SU-DHL-6 (cell line): ENCODE measurements around the gene LYPD1.

Experiments
- H2AFZ ChIP-seq: fragments of 200-600 bp; sonication (generic); 2 replicates; pipeline ENCODE4 v1.6.1; 2014; ENCODE audit warnings: low read depth, mild to moderate bottlenecking, moderate library complexity, mixed read lengths, antibody characterized with exemption, low read length; ENCODE audit not compliant: severe bottlenecking
- H3F3A ChIP-seq: fragments of 200-600 bp; shearing (Covaris generic); 2 replicates; pipeline ENCODE4 v1.6.0; 2016; ENCODE audit warnings: antibody characterized with exemption, mild to moderate bottlenecking; ENCODE audit not compliant: insufficient read depth
- H3K27ac ChIP-seq: fragments of 200-600 bp; sonication (generic); 2 replicates; pipeline ENCODE4 v1.5.1; 2016; ENCODE audit warnings: low read depth, mild to moderate bottlenecking, low read length, moderate library complexity, mixed read lengths
- H3K27me3 ChIP-seq: fragments of 200-600 bp; sonication (generic), shearing (Covaris generic); 2 replicates; pipeline ENCODE4 v1.6.0; 2014; ENCODE audit warnings: mild to moderate bottlenecking, low read length
- H3K36me3 ChIP-seq: fragments of 200-600 bp; sonication (generic); 2 replicates; pipeline ENCODE4 v1.6.1; 2014; ENCODE audit warnings: mild to moderate bottlenecking, low read length, mixed read lengths
- H3K4me2 ChIP-seq: fragments of 300-600, 200-600 bp; shearing (Covaris generic), sonication (generic); 2 replicates; pipeline ENCODE4 v1.6.0; 2014; ENCODE audit warnings: low read length, low read depth, mild to moderate bottlenecking; ENCODE audit not compliant: poor library complexity, severe bottlenecking
- H3K4me3 ChIP-seq: fragments of 200-600 bp; sonication (generic); 2 replicates; pipeline ENCODE4 v1.5.1; 2014; ENCODE audit warnings: antibody characterized with exemption, low read length, mild to moderate bottlenecking, mixed read lengths; ENCODE audit not compliant: insufficient read depth, poor library complexity, severe bottlenecking
- H3K79me2 ChIP-seq: fragments of 200-600 bp; sonication (generic); 2 replicates; pipeline ENCODE4 v1.6.1; 2014; ENCODE audit warnings: mild to moderate bottlenecking, low read length, moderate library complexity; ENCODE audit not compliant: insufficient read depth
- H3K9ac ChIP-seq: fragments of 200-600 bp; sonication (generic); 2 replicates; pipeline ENCODE4 v1.7.0; 2014; ENCODE audit warnings: mild to moderate bottlenecking, low read length
- H3K9me2 ChIP-seq: fragments of 200-600 bp; sonication (generic); replicated peaks from 2 replicates; pipeline ENCODE4 v1.6.1; 2014; ENCODE audit warnings: low read length; ENCODE audit not compliant: insufficient read depth
- H3K9me3 ChIP-seq: fragments of 200-600 bp; sonication (generic); 2 replicates; pipeline ENCODE4 v1.6.1; 2014; ENCODE audit warnings: low read length, mixed read lengths; ENCODE audit not compliant: insufficient read depth
- H4K20me1 ChIP-seq: fragments of 200-600 bp; sonication (generic); 2 replicates; pipeline ENCODE4 v1.6.1; 2014; ENCODE audit warnings: low read depth, mild to moderate bottlenecking, antibody characterized with exemption, low read length, moderate library complexity, mixed read lengths
- CTCF ChIP-seq: fragments of 200-600 bp; sonication (generic); IDR thresholded peaks from one replicate; pipeline ENCODE4 v1.5.1; 2017; ENCODE audit warnings: antibody characterized with exemption, mild to moderate bottlenecking, low read length, moderate library complexity; ENCODE audit not compliant: insufficient read depth, poor library complexity, severe bottlenecking
- EZH2phosphoT487 ChIP-seq: fragments of 200-600 bp; sonication (generic), shearing (Covaris generic); conservative IDR thresholded peaks from 2 replicates; pipeline ENCODE4 v1.6.1; 2018; ENCODE audit warnings: mild to moderate bottlenecking, antibody characterized with exemption, low read length, moderate library complexity, mixed read lengths

LYPD1 gene

GRCh38 chr2:132656266-132656975 lies 13.6 kb downstream of the LYPD1 start:
- no peak overlapping the region for H3K27ac ChIP-seq
- H2AFZ ChIP-seq, result no peak overlapping the region
- no peak overlapping the region for H3K4me3 ChIP-seq
- H3K36me3 ChIP-seq, result no peaks in the 10 kb centered on the region
- H3K9me2 ChIP-seq, result no peaks in the 10 kb centered on the region
- no peak overlapping the region for H3K9ac ChIP-seq
- TF ChIP-seq EZH2phosphoT487 (no peak), CTCF (no peak)
- no peaks in the 10 kb centered on the region for H4K20me1 ChIP-seq
- no peaks in the 10 kb centered on the region for H3F3A ChIP-seq
- no peaks in the 10 kb centered on the region for H3K27me3 ChIP-seq
- no peaks in the 10 kb centered on the region for H3K9me3 ChIP-seq
- no peak overlapping the region for H3K4me2 ChIP-seq
- no peaks in the 10 kb centered on the region for H3K79me2 ChIP-seq

GRCh38 chr2:132654968-132655367 lies 15.0 kb downstream of the LYPD1 start:
- no peak overlapping the region for H3K9ac ChIP-seq
- no peaks in the 10 kb centered on the region for H3K79me2 ChIP-seq
- H3K27me3 ChIP-seq, result no peaks in the 10 kb centered on the region
- H3K36me3 ChIP-seq, result no peaks in the 10 kb centered on the region
- no peak overlapping the region for H3K4me3 ChIP-seq
- H3K9me2 ChIP-seq, result no peaks in the 10 kb centered on the region
- no peaks in the 10 kb centered on the region for H3K9me3 ChIP-seq
- H3K27ac ChIP-seq, result no peak overlapping the region
- no peaks in the 10 kb centered on the region for H4K20me1 ChIP-seq
- H3K4me2 ChIP-seq, result no peak overlapping the region
- TF ChIP-seq CTCF, result no peak
- TF ChIP-seq EZH2phosphoT487, result no peak
- no peak overlapping the region for H2AFZ ChIP-seq
- no peaks in the 10 kb centered on the region for H3F3A ChIP-seq

GRCh38 chr2:132654335-132654734 lies 15.7 kb downstream of the LYPD1 start:
- H3K9me2 ChIP-seq, result no peaks in the 10 kb centered on the region
- no peaks in the 10 kb centered on the region for H3K36me3 ChIP-seq
- H3K9ac ChIP-seq, result no peak overlapping the region
- H3K79me2 ChIP-seq, result no peaks in the 10 kb centered on the region
- no peaks in the 10 kb centered on the region for H4K20me1 ChIP-seq
- no peak overlapping the region for H3K4me3 ChIP-seq
- no peak overlapping the region for H3K27ac ChIP-seq
- H3K4me2 ChIP-seq, result no peak overlapping the region
- H2AFZ ChIP-seq, result no peak overlapping the region
- no peaks in the 10 kb centered on the region for H3F3A ChIP-seq
- TF ChIP-seq CTCF (no peak), EZH2phosphoT487 (no peak)
- H3K9me3 ChIP-seq, result no peaks in the 10 kb centered on the region
- H3K27me3 ChIP-seq, result no peaks in the 10 kb centered on the region
